GM18517 (cell line): ENCODE data around the gene PARD3.
"Not testable (repeated sequence)": the region's sequence is repeated elsewhere in the genome, so short reads cannot be mapped to it uniquely, and the experiment has no call there.

Source experiments
- ATAC-seq: cut with Tn5 transposase; IDR thresholded peaks from one replicate; pipeline ENCODE4 v1.9.1; 2021; ENCODE audit warnings: mild to moderate bottlenecking, moderate library complexity; ENCODE audit not compliant: unreplicated experiment

PARD3 gene

DNA sequence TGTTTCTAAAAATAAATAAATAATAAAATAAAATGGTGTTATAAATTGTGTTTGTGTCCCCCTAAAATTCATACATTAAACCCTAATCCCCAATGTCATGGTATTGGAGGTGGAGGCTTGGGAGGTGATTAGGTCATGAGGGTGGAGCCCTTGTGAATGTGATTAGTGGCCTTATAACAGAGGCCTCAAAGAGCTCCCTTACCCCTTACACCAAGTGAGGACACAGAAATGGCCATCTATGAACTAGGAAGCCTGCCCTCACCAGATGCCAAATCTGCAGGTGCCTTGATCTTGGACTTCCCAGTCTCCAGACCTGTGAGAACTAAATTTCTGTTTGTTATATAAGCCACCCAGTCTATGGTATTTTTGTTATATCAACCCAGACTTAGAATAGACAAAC lies 738.7 kb downstream of the PARD3 start:
- ATAC-seq, result no peak

DNA sequence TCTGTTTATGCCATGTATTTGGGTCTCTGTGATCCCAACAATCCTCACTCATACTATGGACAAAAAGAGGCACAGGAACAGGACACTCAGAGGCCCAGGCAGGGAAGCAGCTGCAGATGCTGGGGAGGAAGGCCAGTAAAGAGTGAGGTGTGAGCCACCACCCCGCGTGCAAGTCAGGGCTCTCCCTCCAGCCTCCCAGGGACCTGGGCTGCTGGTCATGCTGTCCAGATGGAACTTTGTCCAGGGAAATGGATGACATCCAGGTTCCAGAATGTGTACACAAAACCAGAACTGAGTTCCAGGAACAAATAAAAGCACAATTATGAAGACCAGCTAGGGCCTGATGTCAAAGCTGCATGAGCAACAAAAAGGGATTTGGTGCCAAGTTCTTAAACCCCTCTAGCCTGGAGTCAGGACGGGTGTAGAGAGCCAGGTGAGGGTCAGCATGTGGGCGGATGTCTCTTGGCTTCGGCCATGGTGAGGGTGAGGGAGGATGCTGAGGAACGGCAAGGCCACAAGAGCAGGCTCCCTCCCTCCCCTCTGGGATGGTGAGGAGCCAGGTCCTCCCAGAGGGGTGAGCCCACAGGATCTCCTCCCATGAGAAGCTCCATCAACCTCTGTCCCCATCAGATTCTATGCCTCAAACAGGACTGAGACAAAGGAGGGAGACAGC lies 739.7 kb downstream of the PARD3 start:
- no peak for ATAC-seq

DNA sequence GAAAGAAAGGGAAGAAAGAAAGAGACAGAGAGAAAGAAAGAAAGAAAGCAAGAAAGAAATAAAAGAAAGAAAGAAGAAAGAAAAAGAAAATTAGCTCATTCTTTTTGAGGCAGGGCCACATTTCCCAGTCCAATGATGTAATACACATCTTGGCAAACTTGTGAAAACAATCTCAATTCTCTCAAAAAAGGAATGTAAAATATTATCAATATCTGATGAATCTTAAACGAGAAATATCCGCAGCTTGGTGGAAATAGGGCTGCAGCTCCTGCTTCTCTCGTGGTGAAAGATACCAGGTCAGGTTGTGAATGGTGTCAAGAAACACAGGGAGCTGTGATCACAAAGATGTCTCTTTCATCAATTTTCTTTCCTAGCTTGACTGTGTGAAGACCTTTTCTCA lies 741.0 kb downstream of the PARD3 start:
- ATAC-seq, result no peak

DNA sequence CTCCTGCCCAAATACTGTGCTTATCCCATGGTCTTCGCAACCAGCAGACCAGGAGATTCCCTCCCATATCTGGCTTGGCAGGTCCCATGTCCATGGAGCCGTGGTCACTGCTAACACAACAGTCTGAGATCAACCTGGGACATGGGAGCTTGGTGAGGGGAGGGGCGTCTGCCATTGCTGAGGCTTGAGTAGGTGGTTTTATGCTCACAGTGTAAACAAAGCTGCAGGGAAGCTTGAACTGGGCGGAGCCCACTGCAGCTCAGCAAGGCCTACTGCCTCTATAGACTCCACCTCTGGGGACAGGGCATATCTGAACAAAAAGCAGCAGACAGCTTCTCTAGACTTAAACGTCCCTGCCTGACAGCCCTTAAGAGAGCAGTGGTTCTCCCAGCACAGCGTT lies 747.4 kb downstream of the PARD3 start:
- not testable (repeated sequence) for ATAC-seq

DNA sequence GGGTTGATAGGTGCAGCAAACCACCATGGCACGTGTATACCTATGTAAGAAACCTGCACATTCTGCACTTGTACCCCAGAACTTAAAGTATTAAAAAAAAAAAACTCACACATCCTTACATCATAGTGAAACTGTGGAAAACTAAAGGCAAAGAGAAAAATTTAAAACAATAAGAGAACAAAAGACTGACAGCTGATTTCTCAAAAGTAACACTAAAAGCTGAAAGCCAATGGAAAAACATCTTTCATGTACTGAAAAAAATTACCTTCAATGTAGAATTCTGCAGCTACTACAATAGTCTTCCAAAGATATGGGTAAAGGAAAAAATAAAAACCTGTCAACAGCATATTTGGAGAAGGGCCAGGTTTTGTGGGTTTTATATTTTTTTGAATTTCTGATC lies 751.5 kb downstream of the PARD3 start:
- ATAC-seq, result no peak

DNA sequence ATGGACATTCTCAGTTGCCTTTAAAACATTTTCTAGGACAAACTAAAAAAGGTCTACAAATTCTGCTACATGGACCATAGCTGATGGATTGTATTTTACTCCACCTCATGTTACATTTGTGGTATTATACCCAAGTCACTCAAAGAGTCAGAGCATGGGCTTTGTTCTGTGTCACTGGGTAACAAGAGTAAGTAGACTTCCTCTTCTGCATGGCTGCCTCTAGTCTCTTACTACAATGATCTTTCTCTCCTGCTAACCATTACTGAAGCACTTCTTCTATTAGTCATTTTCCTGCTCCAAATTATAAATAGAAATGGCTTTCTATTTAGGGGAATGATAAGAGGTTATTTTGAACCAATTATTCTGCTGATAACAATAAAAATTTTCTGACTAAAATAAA lies 753.3 kb downstream of the PARD3 start:
- ATAC-seq, result no peak
